HepG2 (cell line): ENCODE measurements around the gene PDGFRA. TPM values are rescaled to one million over a fixed set of nuclear protein-coding genes. Genes with fewer than 3 reads are reported as not detected.

ENCODE experiments used
- ATRX ChIP-seq: sonication (generic); formaldehyde crosslinking; IDR thresholded peaks from 2 replicates; pipeline ENCODE4 v1.4.0; 2020; ENCODE audit warnings: missing genetic modification reagents, borderline replicate concordance
- CBFB ChIP-seq: sonication (generic); formaldehyde crosslinking; IDR thresholded peaks from 2 replicates; pipeline ENCODE4 v1.4.0; 2020; ENCODE audit warnings: missing genetic modification reagents
- FOXK2 ChIP-seq: fragments of 450-650 bp; IDR thresholded peaks from 2 replicates; pipeline ENCODE4 v1.6.1; 2016
- FOXP4 ChIP-seq: sonication (generic); formaldehyde crosslinking; IDR thresholded peaks from 2 replicates; pipeline ENCODE4 v1.4.0; 2020; ENCODE audit warnings: missing genetic modification reagents
- GABPB1 ChIP-seq: IDR thresholded peaks from 2 replicates; pipeline ENCODE4 v1.6.1; 2016; ENCODE audit warnings: mild to moderate bottlenecking, missing genetic modification reagents, moderate library complexity, missing compliant biosample characterization
- HNRNPL ChIP-seq: fragments of 200-400 bp; formaldehyde crosslinking; IDR thresholded peaks from 2 replicates; pipeline ENCODE4 v1.6.1; 2017; ENCODE audit warnings: mild to moderate bottlenecking, low read depth, low read length
- LRRFIP1 ChIP-seq: sonication (generic); formaldehyde crosslinking; conservative IDR thresholded peaks from 2 replicates; pipeline ENCODE4 v1.4.0; 2020; ENCODE audit warnings: missing genetic modification reagents
- MTF2 ChIP-seq: sonication (generic); formaldehyde crosslinking; IDR thresholded peaks from 2 replicates; pipeline ENCODE4 v1.5.0; 2020; ENCODE audit warnings: missing genetic modification reagents, borderline replicate concordance
- MYC ChIP-seq: sonication (generic); formaldehyde crosslinking; IDR thresholded peaks from 2 replicates; pipeline ENCODE4 v1.9.0; 2021; ENCODE audit warnings: missing genetic modification reagents, borderline replicate concordance
- NFKBIZ ChIP-seq: IDR thresholded peaks from 2 replicates; pipeline ENCODE4 v1.6.1; 2018; ENCODE audit warnings: missing genetic modification reagents, missing compliant biosample characterization
- PCBP2 ChIP-seq: fragments of 200-400 bp; formaldehyde crosslinking; optimal IDR thresholded peaks from 2 replicates; pipeline ENCODE3; 2018; ENCODE audit warnings: low read length, low read depth; ENCODE audit not compliant: poor library complexity, severe bottlenecking
- POLR2A ChIP-seq, 2 experiments: IDR thresholded peaks; 2 replicates each; pipeline ENCODE4 v1.6.1; 2011; ENCODE audit warnings: low read depth in 2 of 2, low read length in 2 of 2, mild to moderate bottlenecking in 1 of 2, moderate library complexity in 1 of 2; ENCODE audit not compliant: insufficient read depth in 1 of 2
- RBM22 ChIP-seq: fragments of 200-400 bp; formaldehyde crosslinking; optimal IDR thresholded peaks from 2 replicates; pipeline ENCODE3; 2017; ENCODE audit warnings: mild to moderate bottlenecking, low read length, moderate library complexity
- SAP130 ChIP-seq: IDR thresholded peaks from 2 replicates; pipeline ENCODE4 v1.6.1; 2016; ENCODE audit warnings: low read depth
- SRF ChIP-seq: IDR thresholded peaks from 2 replicates; pipeline ENCODE4 v1.6.1; 2011; ENCODE audit warnings: mild to moderate bottlenecking, low read depth, low read length, moderate library complexity
- THAP11 ChIP-seq: IDR thresholded peaks from 2 replicates; pipeline ENCODE4 v1.6.1; 2016; ENCODE audit warnings: missing biosample characterization, missing genetic modification reagents
- ZBTB7A ChIP-seq: sonication (generic); formaldehyde crosslinking; IDR thresholded peaks from 2 replicates; pipeline ENCODE4 v1.8.0; 2022; ENCODE audit warnings: mild to moderate bottlenecking, missing genetic modification reagents
- ZNF180 ChIP-seq: sonication (generic); formaldehyde crosslinking; IDR thresholded peaks from 2 replicates; pipeline ENCODE4 v1.4.0; 2020; ENCODE audit warnings: low read depth, missing genetic modification reagents, borderline replicate concordance
- ZNF292 ChIP-seq: sonication (generic); formaldehyde crosslinking; IDR thresholded peaks from 2 replicates; pipeline ENCODE4 v1.8.1; 2022; ENCODE audit warnings: mild to moderate bottlenecking, low read depth, missing genetic modification reagents, borderline replicate concordance
- ZNF331 ChIP-seq: sonication (generic); formaldehyde crosslinking; IDR thresholded peaks from 2 replicates; pipeline ENCODE4 v1.4.0; 2020; ENCODE audit warnings: missing genetic modification reagents
- ZNF33A ChIP-seq: sonication (generic); formaldehyde crosslinking; IDR thresholded peaks from 2 replicates; pipeline ENCODE4 v1.5.1; 2020; ENCODE audit warnings: missing genetic modification reagents, mild to moderate bottlenecking, moderate library complexity, borderline replicate concordance
- ZNF343 ChIP-seq: sonication (generic); formaldehyde crosslinking; IDR thresholded peaks from 2 replicates; pipeline ENCODE4 v1.4.0; 2020; ENCODE audit warnings: mild to moderate bottlenecking, missing genetic modification reagents
- ZNF362 ChIP-seq: sonication (generic); formaldehyde crosslinking; IDR thresholded peaks from 2 replicates; pipeline ENCODE4 v1.4.0; 2020; ENCODE audit warnings: missing genetic modification reagents, mild to moderate bottlenecking, borderline replicate concordance
- ZNF605 ChIP-seq: sonication (generic); formaldehyde crosslinking; IDR thresholded peaks from 2 replicates; pipeline ENCODE4 v1.8.0; 2022; ENCODE audit warnings: mild to moderate bottlenecking, missing genetic modification reagents
- ZSCAN5A ChIP-seq: sonication (generic); formaldehyde crosslinking; IDR thresholded peaks from 2 replicates; pipeline ENCODE4 v1.8.0; 2022; ENCODE audit warnings: mild to moderate bottlenecking, missing genetic modification reagents, borderline replicate concordance
- polyA plus RNA-seq, 8 experiments: library from polyadenylated mRNA; depleted of rRNA in 3 of 8; stranded (reverse) in 7 of 8; unstranded in 1 of 8; fragments of >200 nt; fragmentation: Illumina TruSeq in 4 of 8; extraction: Trizol in 4 of 8; gene quantifications; 2 replicates each; pipeline versions ENCODE4 v1.2.1 to v1.2.3, GENCODE V29; 2011 to 2016; ENCODE audit warnings: low read depth in 4 of 8, missing spikeins in 1 of 8, mixed read lengths in 1 of 8; ENCODE audit not compliant: insufficient read depth in 1 of 8
- total RNA-seq, 5 experiments: library from RNA; depleted of rRNA; stranded (reverse); fragments of >200 nt; fragmentation: Illumina TruSeq; extraction: Trizol; gene quantifications; 2 replicates each; pipeline ENCODE4 v1.2.3, GENCODE V29; 2016; ENCODE audit warnings: low read depth in 1 of 5

The PDGFRA gene
- total and polyA plus RNA-seq, 2 of the 13 experiments (the other 11 are each of a cell fraction or from before 2014, with no cell fraction given): 0.04 TPM; not detected in 1

GRCh38 chr4:54233277-54233696 lies 4.2 kb downstream of the PDGFRA start (continued):
- TF ChIP-seq ZNF362 (CRISPR knock-in tag): no peak
- TF ChIP-seq ZSCAN5A (CRISPR knock-in tag): no peak
- TF ChIP-seq FOXK2: no peak
- TF ChIP-seq PCBP2: no peak
- TF ChIP-seq ZNF343 (CRISPR knock-in tag): no peak
- TF ChIP-seq MYC (CRISPR knock-in tag): no peak; the same call in 1 of the 2 replicates
- no peak; the same call in 1 of the 2 replicates for TF ChIP-seq SAP130 (CRISPR knock-in tag)
- TF ChIP-seq ZNF33A (CRISPR knock-in tag): no peak
- TF ChIP-seq LRRFIP1 (CRISPR knock-in tag): no peak
- TF ChIP-seq ZNF331 (CRISPR knock-in tag): peak; percentile 40; the same call in 1 of the 2 replicates
- TF ChIP-seq ZBTB7A (CRISPR knock-in tag): no peak
- TF ChIP-seq THAP11: 0 out of 2 replicates have a peak, but pooled peaks have one; percentile 23
- TF ChIP-seq RBM22: no peak
- peak; percentile 56 for TF ChIP-seq GABPB1 (CRISPR knock-in tag)
- TF ChIP-seq SRF: no peak
- TF ChIP-seq HNRNPL: no peak
- TF ChIP-seq MTF2: peak; percentile 59; the same call in 1 of the 2 replicates
- no peak for TF ChIP-seq ZNF180 (CRISPR knock-in tag)
- no peak for TF ChIP-seq NFKBIZ (CRISPR knock-in tag)
- TF ChIP-seq FOXP4: peak; percentile 20; the same call in 1 of the 2 replicates
- TF ChIP-seq ATRX (CRISPR knock-in tag): no peak
- TF ChIP-seq ZNF292: no peak
- no peak for TF ChIP-seq CBFB (CRISPR knock-in tag)
- no peak for TF ChIP-seq POLR2A (IDR thresholded peaks at IDR 0.05; ENCODE audit: insufficient read depth in 1 of 2, low read depth in 2 of 2, low read length in 2 of 2)
- TF ChIP-seq ZNF605 (CRISPR knock-in tag): peak; percentile 36; the same call in 1 of the 2 replicates
